SK-N-SH (cell line): ENCODE measurements around the gene TOR4A. TPM values are rescaled to one million over a fixed set of nuclear protein-coding genes. Genes with fewer than 3 reads are reported as not detected.

Experiments
- CTCF ChIA-PET: fragments of 300-600, 350-600 bp; formaldehyde crosslinking; extraction: SDS; loops from one replicate; lab custom pipeline; 2021; lab: Yijun Ruan, JAX
- POLR2A ChIA-PET: fragments of 350-600 bp; sonication (Branson Sonifier 250); formaldehyde crosslinking; extraction: SDS; loops from one replicate; lab custom pipeline; 2020; ENCODE audit warnings: antibody characterized with exemption, inconsistent platforms; lab: Yijun Ruan, JAX
- DNase-seq: peaks from one replicate; pipeline ENCODE4 v3.0.0; 2012
- H2AFZ ChIP-seq: fragments of 200-600 bp; sonication (generic); 2 replicates; pipeline ENCODE4 v1.8.1; 2016; ENCODE audit warnings: antibody characterized with exemption, mild to moderate bottlenecking, low read depth
- H3F3A ChIP-seq: fragments of 200-600 bp; sonication (generic); replicated peaks from 2 replicates; pipeline ENCODE3; 2016; ENCODE audit warnings: antibody characterized with exemption, mild to moderate bottlenecking; ENCODE audit not compliant: insufficient read depth
- H3K27ac ChIP-seq, 2 experiments: fragments of 200-500 bp in 1 of 2; fragments of 200-600 bp in 1 of 2; sonication (Bioruptor generic) in 1 of 2; sonication (generic), shearing (Covaris generic) in 1 of 2; 2 replicates each; pipeline versions ENCODE4 v1.5.1 to v1.6.1; 2014 to 2016; ENCODE audit warnings: low read depth in 2 of 2, inconsistent platforms in 1 of 2, low read length in 1 of 2, mild to moderate bottlenecking in 1 of 2, mixed read lengths in 1 of 2
- H3K27me3 ChIP-seq: fragments of 200-600 bp; sonication (generic), shearing (Covaris generic); 2 replicates; pipeline ENCODE4 v1.6.1; 2016; ENCODE audit warnings: mixed run types; ENCODE audit not compliant: insufficient read depth
- H3K36me3 ChIP-seq, 2 experiments: fragments of 200-500 bp in 1 of 2; fragments of 200-600 bp in 1 of 2; sonication (Bioruptor generic) in 1 of 2; sonication (generic) in 1 of 2; replicated peaks in 1 of 2; 2 replicates each; pipeline versions ENCODE3 to v1.5.1; 2014 to 2016; ENCODE audit warnings: low read length in 1 of 2, mild to moderate bottlenecking in 1 of 2; ENCODE audit not compliant: insufficient read depth in 2 of 2, control insufficient read depth in 1 of 2
- H3K4me1 ChIP-seq, 2 experiments: fragments of 200-500 bp in 1 of 2; fragments of 200-600 bp in 1 of 2; sonication (Bioruptor generic) in 1 of 2; sonication (generic), shearing (Covaris generic) in 1 of 2; 2 replicates each; pipeline versions ENCODE4 v1.5.1 to v1.6.1; 2014 to 2016; ENCODE audit warnings: low read depth in 1 of 2, low read length in 1 of 2, mixed run types in 1 of 2; ENCODE audit not compliant: insufficient read depth in 2 of 2, control insufficient read depth in 1 of 2
- H3K4me2 ChIP-seq: fragments of 200-600 bp; sonication (generic), shearing (Covaris generic); 2 replicates; pipeline ENCODE4 v1.6.1; 2017; ENCODE audit warnings: mixed run types
- H3K4me3 ChIP-seq, 2 experiments: fragments of 200-500 bp in 1 of 2; fragments of 200-600 bp in 1 of 2; sonication (Bioruptor generic) in 1 of 2; sonication (generic), shearing (Covaris generic) in 1 of 2; 2 replicates each; pipeline versions ENCODE4 v1.5.1 to v1.8.1; 2014 to 2016; ENCODE audit warnings: low read depth in 2 of 2, inconsistent platforms in 1 of 2, low read length in 1 of 2, mild to moderate bottlenecking in 1 of 2, mixed read lengths in 1 of 2, moderate library complexity in 1 of 2
- H3K79me2 ChIP-seq: fragments of 200-600 bp; sonication (generic); 2 replicates; pipeline ENCODE4 v1.8.1; 2017; ENCODE audit warnings: mild to moderate bottlenecking; ENCODE audit not compliant: insufficient read depth
- H3K9ac ChIP-seq: fragments of 200-600 bp; sonication (generic); 2 replicates; pipeline ENCODE4 v1.6.1; 2017; ENCODE audit warnings: mixed run types
- H3K9me2 ChIP-seq: fragments of 200-600 bp; sonication (generic); 2 replicates; pipeline ENCODE4 v1.6.1; 2017; ENCODE audit warnings: mixed run types
- H3K9me3 ChIP-seq: fragments of 200-600 bp; sonication (generic); 2 replicates; pipeline ENCODE4 v1.6.1; 2017; ENCODE audit warnings: mixed run types, mild to moderate bottlenecking, moderate library complexity
- H4K20me1 ChIP-seq: fragments of 200-600 bp; sonication (generic); 2 replicates; pipeline ENCODE4 v1.6.1; 2017; ENCODE audit warnings: mild to moderate bottlenecking, mixed run types; ENCODE audit not compliant: insufficient read depth
- ELF1 ChIP-seq: IDR thresholded peaks from 2 replicates; pipeline ENCODE4 v1.4.0; 2012
- EP300 ChIP-seq, 2 experiments: IDR thresholded peaks; 2 replicates each; pipeline versions ENCODE4 v1.4.0 to v1.6.1; 2012; ENCODE audit warnings: borderline replicate concordance in 1 of 2, low read depth in 1 of 2, low read length in 1 of 2
- EZH2phosphoT487 ChIP-seq: fragments of 200-600 bp; sonication (generic); IDR thresholded peaks from 2 replicates; pipeline ENCODE4 v1.6.1; 2017; ENCODE audit warnings: low read depth, mixed run types, mild to moderate bottlenecking, antibody characterized with exemption, moderate library complexity, borderline replicate concordance
- FOSL2 ChIP-seq: IDR thresholded peaks from 2 replicates; pipeline ENCODE4 v1.4.0; 2012; ENCODE audit warnings: low read depth, mild to moderate bottlenecking, moderate library complexity, borderline replicate concordance
- FOXJ3 ChIP-seq: sonication (generic); formaldehyde crosslinking; IDR thresholded peaks from 2 replicates; pipeline ENCODE4 v1.5.1; 2020; ENCODE audit warnings: mild to moderate bottlenecking, missing genetic modification reagents
- GABPA ChIP-seq: IDR thresholded peaks from 2 replicates; pipeline ENCODE4 v1.4.0; 2012; ENCODE audit warnings: low read depth, mild to moderate bottlenecking
- GATA2 ChIP-seq: sonication (generic); formaldehyde crosslinking; IDR thresholded peaks from 2 replicates; pipeline ENCODE4 v1.5.0; 2020; ENCODE audit warnings: mild to moderate bottlenecking, missing genetic modification reagents
- MEF2A ChIP-seq: IDR thresholded peaks from 2 replicates; pipeline ENCODE4 v1.4.0; 2012; ENCODE audit warnings: low read depth, borderline replicate concordance
- MXI1 ChIP-seq: IDR thresholded peaks from 2 replicates; pipeline ENCODE4 v1.6.1; 2012; ENCODE audit warnings: mild to moderate bottlenecking, low read depth, low read length, improper control_type of control experiment
- NFIC ChIP-seq: IDR thresholded peaks from 2 replicates; pipeline ENCODE4 v1.4.0; 2012; ENCODE audit warnings: borderline replicate concordance
- NRF1 ChIP-seq: IDR thresholded peaks from 2 replicates; pipeline ENCODE4 v1.6.1; 2012; ENCODE audit warnings: low read depth, mild to moderate bottlenecking, low read length
- POLR2AphosphoS5 ChIP-seq: IDR thresholded peaks from 2 replicates; pipeline ENCODE4 v1.6.1; 2012; ENCODE audit warnings: low read depth, low read length
- RCOR1 ChIP-seq: fragments of 150-350 bp; IDR thresholded peaks from 2 replicates; pipeline ENCODE4 v1.6.1; 2017; ENCODE audit warnings: antibody characterized with exemption, low read length
- RFX5 ChIP-seq: IDR thresholded peaks from 2 replicates; pipeline ENCODE4 v1.6.1; 2012; ENCODE audit warnings: mild to moderate bottlenecking, improper control_type of control experiment, low read length
- RXRA ChIP-seq: IDR thresholded peaks from 2 replicates; pipeline ENCODE4 v1.4.0; 2012; ENCODE audit warnings: low read depth, mild to moderate bottlenecking, borderline replicate concordance
- SMC3 ChIP-seq: IDR thresholded peaks from 2 replicates; pipeline ENCODE4 v1.6.1; 2012; ENCODE audit warnings: low read depth, low read length, improper control_type of control experiment
- TCF12 ChIP-seq: IDR thresholded peaks from 2 replicates; pipeline ENCODE4 v1.4.0; 2012
- TEAD4 ChIP-seq: IDR thresholded peaks from 2 replicates; pipeline ENCODE4 v1.4.0; 2012; ENCODE audit warnings: mild to moderate bottlenecking, borderline replicate concordance; ENCODE audit not compliant: insufficient read depth
- YY1 ChIP-seq: IDR thresholded peaks from 2 replicates; pipeline ENCODE4 v1.4.0; 2012; ENCODE audit warnings: low read depth, mild to moderate bottlenecking
- WGBS: methylation state at CpG from one replicate; pipeline ENCODE4 v1.1.6; 2017; ENCODE audit warnings: low lambda C conversion rate; 5-methylcytosine and 5-hydroxymethylcytosine counted together
- polyA plus RNA-seq, 3 experiments: library from polyadenylated mRNA; depleted of rRNA; stranded (reverse); fragments of >200 nt; gene quantifications; 2 replicates each; pipeline ENCODE4 v1.2.3, GENCODE V29; 2012
- TF ChIP-seq, protein P1 (sequence below): IDR thresholded peaks from 2 replicates; pipeline ENCODE4; 2012
- TF ChIP-seq, protein P2 (sequence below): IDR thresholded peaks from 2 replicates; pipeline ENCODE4 v1.4.0; 2012; ENCODE audit warnings: low read depth, borderline replicate concordance
- TF ChIP-seq, protein P3 (sequence below): fragments of 150-350 bp; IDR thresholded peaks from 2 replicates; pipeline ENCODE4 v1.6.1; 2016; ENCODE audit warnings: mild to moderate bottlenecking, low read depth, low read length
- TF ChIP-seq, protein P4 (sequence below): IDR thresholded peaks from 2 replicates; pipeline ENCODE4 v1.4.0; 2012; ENCODE audit warnings: low read depth
- TF ChIP-seq, protein P5 (sequence below): IDR thresholded peaks from 2 replicates; pipeline ENCODE4 v1.4.0; 2012; ENCODE audit warnings: low read depth, borderline replicate concordance

The TOR4A gene
- polyA plus RNA-seq, 1 of the 3 experiments (the other 2 are of a cell fraction) = 0.81 TPM

DNA sequence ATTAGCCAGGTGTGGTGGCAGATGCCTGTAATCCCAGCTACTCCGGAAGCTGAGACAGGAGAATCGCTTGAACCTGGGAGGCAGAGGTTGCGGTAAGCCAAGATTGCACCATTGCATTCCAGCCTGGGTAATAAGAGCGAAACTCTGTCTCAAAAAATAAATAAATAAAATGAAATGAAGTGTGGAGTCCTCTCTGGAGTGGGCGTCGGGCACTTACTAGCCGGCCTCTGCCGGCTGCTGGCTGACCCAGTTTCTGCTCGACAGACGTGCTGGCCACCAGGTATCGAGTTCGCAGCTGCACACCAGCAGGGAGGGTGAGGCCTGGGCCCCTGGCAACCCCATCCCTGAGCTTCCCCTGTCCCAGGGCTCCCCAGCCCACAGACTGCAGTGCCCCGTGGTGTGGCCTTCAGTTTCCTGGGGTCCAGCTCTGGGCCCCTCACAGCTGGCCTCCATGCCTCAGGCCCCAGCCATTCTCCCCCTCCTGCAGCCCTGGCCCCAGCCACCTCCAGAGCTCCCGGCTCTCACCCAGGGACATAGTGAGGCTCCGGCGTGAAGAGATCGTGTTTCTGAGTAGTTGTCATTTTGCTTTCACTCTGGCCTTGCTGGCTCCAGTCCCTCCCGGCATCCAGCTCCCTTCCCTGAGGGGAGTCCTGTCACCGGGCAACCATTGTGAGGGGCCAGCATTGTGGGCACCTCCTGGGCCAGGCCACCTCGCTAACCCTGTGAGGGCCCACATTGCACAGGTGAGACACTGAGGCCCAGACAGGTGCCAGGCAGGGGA lies 30.2 kb upstream of the TOR4A start:
- no peak overlapping the region for H3K27ac ChIP-seq

DNA sequence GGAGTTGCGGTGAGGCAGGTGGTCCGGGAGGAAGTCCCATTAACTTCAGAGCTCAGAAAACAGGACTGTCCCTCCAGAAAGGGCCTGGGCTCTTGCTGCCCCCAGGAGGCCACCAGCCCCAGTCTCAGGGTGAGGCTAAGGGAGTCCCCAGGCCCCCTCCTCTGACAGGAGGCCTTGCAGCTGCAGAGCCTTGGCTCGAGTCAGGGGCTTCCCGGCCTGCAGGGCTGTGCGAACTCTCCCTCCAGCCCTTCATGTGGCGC lies 29.7 kb upstream of the TOR4A start:
- ChIA-PET POLR2A (no interaction called here), CTCF (interaction anchor here (1.2 to 8.2 kb wide), 2 partner anchors 11 to 183 kb away, joined by 4 to 38 read pairs; no protein-coding TSS in a partner anchor)
- Histone ChIP-seq H3K9me3 (no peaks in the 10 kb centered on the region), H4K20me1 (peaks cover 16% of the 10 kb centered on the region), H2AFZ (no peak overlapping the region), H3K9me2 (no peaks in the 10 kb centered on the region), H3K4me2 (no peak overlapping the region), H3K9ac (no peak overlapping the region), H3K27me3 (no peaks in the 10 kb centered on the region), H3K36me3 (peaks cover 5 to 9% of the 10 kb centered on the region in 2 experiments), H3K4me3 (no peak overlapping the region)
- 80% methylated on average over 3 of the region's 6 CpGs for WGBS
- TF ChIP-seq RCOR1 (no peak), ELF1 (no peak), EP300 (IDR thresholded peaks at IDR 0.05; ENCODE audit: borderline replicate concordance in 1 of 2, low read depth in 1 of 2, low read length in 1 of 2) (no peak), GATA2 (CRISPR knock-in tag) (no peak), RFX5 (no peak), GABPA (no peak), MXI1 (no peak), FOXJ3 (CRISPR knock-in tag) (no peak), YY1 (no peak), NFIC (no peak), EZH2phosphoT487 (no peak)
- TF ChIP-seq, protein P1, sequence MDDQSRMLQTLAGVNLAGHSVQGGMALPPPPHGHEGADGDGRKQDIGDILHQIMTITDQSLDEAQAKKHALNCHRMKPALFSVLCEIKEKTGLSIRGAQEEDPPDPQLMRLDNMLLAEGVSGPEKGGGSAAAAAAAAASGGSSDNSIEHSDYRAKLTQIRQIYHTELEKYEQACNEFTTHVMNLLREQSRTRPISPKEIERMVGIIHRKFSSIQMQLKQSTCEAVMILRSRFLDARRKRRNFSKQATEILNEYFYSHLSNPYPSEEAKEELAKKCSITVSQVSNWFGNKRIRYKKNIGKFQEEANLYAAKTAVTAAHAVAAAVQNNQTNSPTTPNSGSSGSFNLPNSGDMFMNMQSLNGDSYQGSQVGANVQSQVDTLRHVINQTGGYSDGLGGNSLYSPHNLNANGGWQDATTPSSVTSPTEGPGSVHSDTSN = no peak
- TF ChIP-seq, protein P2, sequence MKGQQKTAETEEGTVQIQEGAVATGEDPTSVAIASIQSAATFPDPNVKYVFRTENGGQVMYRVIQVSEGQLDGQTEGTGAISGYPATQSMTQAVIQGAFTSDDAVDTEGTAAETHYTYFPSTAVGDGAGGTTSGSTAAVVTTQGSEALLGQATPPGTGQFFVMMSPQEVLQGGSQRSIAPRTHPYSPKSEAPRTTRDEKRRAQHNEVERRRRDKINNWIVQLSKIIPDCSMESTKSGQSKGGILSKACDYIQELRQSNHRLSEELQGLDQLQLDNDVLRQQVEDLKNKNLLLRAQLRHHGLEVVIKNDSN = no peak
- TF ChIP-seq, protein P3, sequence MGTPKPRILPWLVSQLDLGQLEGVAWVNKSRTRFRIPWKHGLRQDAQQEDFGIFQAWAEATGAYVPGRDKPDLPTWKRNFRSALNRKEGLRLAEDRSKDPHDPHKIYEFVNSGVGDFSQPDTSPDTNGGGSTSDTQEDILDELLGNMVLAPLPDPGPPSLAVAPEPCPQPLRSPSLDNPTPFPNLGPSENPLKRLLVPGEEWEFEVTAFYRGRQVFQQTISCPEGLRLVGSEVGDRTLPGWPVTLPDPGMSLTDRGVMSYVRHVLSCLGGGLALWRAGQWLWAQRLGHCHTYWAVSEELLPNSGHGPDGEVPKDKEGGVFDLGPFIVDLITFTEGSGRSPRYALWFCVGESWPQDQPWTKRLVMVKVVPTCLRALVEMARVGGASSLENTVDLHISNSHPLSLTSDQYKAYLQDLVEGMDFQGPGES = no peak
- TF ChIP-seq, protein P4, sequence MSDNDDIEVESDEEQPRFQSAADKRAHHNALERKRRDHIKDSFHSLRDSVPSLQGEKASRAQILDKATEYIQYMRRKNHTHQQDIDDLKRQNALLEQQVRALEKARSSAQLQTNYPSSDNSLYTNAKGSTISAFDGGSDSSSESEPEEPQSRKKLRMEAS = no peak
- TF ChIP-seq, all 33 proteins: peak for 0
- H3K79me2 ChIP-seq = peaks cover 14% of the 10 kb centered on the region
- no peak for DNase-seq
- peaks cover 5 to 11% of the 10 kb centered on the region in 2 experiments; a peak in 1 of 4 replicates for H3K4me1 ChIP-seq
- peaks cover 7% of the 10 kb centered on the region for H3F3A ChIP-seq
- no peak overlapping the region for H3K27ac ChIP-seq

More for the DNA sequence above, 30.2 kb upstream of the TOR4A start:
- Histone ChIP-seq H3K79me2 (peaks cover 20% of the 10 kb centered on the region), H3K27me3 (no peaks in the 10 kb centered on the region), H2AFZ (no peak overlapping the region), H3K9me2 (no peaks in the 10 kb centered on the region), H3F3A (peaks cover 9% of the 10 kb centered on the region), H3K9me3 (no peaks in the 10 kb centered on the region), H3K4me1 (peaks cover 8 to 16% of the 10 kb centered on the region in 2 experiments; a peak in 1 of 4 replicates), H4K20me1 (peaks cover 21% of the 10 kb centered on the region), H3K4me3 (no peak overlapping the region), H3K9ac (no peak overlapping the region), H3K36me3 (peaks cover 11 to 12% of the 10 kb centered on the region in 2 experiments), H3K4me2 (no peak overlapping the region)
- ChIA-PET POLR2A (interaction anchor here (0.6 kb wide), 2 partner anchors 118 to 156 kb away, joined by 3 read pairs; no protein-coding TSS in a partner anchor), CTCF (interaction anchor here (1.2 to 8.2 kb wide), 2 partner anchors 10 to 183 kb away, joined by 4 to 38 read pairs; no protein-coding TSS in a partner anchor)
- TF ChIP-seq SMC3 (no peak), EP300 (IDR thresholded peaks at IDR 0.05; ENCODE audit: borderline replicate concordance in 1 of 2, low read depth in 1 of 2, low read length in 1 of 2) (no peak), ELF1 (no peak), FOSL2 (no peak), FOXJ3 (CRISPR knock-in tag) (no peak), MEF2A (no peak), NRF1 (no peak), TCF12 (no peak), POLR2AphosphoS5 (no peak), TEAD4 (no peak), GABPA (no peak), RXRA (no peak), YY1 (no peak)
- TF ChIP-seq, protein P5, sequence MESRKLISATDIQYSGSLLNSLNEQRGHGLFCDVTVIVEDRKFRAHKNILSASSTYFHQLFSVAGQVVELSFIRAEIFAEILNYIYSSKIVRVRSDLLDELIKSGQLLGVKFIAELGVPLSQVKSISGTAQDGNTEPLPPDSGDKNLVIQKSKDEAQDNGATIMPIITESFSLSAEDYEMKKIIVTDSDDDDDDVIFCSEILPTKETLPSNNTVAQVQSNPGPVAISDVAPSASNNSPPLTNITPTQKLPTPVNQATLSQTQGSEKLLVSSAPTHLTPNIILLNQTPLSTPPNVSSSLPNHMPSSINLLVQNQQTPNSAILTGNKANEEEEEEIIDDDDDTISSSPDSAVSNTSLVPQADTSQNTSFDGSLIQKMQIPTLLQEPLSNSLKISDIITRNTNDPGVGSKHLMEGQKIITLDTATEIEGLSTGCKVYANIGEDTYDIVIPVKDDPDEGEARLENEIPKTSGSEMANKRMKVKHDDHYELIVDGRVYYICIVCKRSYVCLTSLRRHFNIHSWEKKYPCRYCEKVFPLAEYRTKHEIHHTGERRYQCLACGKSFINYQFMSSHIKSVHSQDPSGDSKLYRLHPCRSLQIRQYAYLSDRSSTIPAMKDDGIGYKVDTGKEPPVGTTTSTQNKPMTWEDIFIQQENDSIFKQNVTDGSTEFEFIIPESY = no peak
- DNase-seq = no peak
- WGBS = 84% methylated on average over 17 of the region's 20 CpGs
